Activated effector memory CD4-positive, alpha-beta T cell treated with Interleukin-2 at 50 U/mL for 16 hours (primary cell): ENCODE data around the gene FCN3.
A peak's percentile ranks its signal among the peaks of the same experiment; 100 is the strongest.
"Not testable (repeated sequence)": the region's sequence is repeated elsewhere in the genome, so short reads cannot be mapped to it uniquely, and the experiment has no call there.

ENCODE experiments used
- DNase-seq: peaks from one replicate; pipeline ENCODE4 v3.0.0-alpha.2; 2020

FCN3 gene

DNA sequence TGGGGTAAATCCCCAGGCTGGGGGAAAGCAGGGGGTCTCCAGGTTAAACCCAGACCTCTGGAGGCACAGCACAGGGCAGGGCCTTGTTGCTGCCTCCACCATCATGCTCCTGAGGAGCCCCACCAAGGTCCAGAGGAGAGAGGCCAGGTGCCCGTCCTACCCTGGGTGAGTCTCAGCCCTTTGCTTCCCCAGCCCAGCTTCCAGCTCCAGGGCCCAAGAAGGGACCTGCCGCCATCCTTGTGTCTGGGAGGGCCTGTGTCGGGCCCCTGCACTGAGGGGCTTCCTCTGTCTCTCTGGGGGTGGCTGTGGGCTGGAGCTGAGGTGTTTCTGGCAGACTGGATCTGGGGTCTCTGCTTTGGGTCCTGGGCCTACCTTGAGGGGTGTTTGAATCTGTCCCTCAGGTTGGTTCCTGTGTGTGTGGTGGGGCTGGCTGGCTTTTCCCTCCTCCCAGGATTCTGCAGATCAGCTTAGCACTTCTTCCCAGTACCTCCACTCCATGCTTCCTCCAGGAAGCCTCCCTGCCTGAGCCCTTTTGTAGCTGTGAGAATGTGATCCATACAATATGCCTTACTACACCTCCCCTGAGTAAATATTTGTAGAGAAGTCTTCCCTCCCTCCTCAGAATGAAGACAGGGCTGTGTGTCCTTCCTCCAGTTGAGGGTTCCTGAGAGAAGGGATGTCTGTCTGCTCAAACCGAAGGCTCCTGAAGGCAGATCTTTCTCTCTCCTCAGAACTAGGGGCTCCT is 24.0 kb upstream of the FCN3 start:
- no peak for DNase-seq

DNA sequence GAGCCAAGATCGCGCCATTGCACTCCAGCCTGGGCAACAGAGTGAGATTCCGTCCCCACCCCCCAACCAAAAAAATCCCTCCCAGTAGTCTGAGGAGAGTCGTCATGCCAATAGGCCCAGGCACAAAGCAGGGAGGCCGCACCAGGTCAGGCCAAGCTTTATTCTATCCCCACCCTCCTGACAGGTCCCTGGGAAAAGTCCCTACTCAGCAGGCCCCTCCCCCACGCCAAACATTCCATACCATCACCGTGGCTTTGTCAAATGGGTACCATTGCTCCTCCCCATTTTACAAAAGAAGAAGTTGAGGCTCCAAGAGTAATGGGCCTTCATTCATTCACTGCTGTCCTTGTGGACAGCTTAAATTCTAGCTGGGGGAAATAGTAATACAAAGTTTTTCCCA is 23.1 kb upstream of the FCN3 start:
- no peak for DNase-seq

DNA sequence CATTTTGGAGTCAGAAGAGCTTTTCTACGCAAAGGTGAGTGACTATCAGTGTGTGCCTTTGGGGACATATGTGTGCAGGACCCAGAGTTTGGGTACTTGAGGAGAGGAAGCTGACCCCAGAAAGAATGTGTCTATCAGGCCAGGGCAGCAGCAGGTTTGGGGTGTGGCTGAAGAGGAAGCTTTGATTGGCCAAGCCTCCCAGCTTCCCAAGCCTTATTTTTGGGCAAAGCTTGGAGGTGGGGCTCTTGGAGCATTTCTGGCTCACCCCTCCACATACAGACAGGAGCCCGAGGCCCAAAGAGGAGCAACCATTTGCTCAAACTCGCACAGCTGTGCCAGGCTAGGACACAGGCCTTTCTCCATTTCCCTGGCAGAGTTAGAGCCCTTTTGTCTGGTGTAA is 22.5 kb upstream of the FCN3 start:
- no peak for DNase-seq

DNA sequence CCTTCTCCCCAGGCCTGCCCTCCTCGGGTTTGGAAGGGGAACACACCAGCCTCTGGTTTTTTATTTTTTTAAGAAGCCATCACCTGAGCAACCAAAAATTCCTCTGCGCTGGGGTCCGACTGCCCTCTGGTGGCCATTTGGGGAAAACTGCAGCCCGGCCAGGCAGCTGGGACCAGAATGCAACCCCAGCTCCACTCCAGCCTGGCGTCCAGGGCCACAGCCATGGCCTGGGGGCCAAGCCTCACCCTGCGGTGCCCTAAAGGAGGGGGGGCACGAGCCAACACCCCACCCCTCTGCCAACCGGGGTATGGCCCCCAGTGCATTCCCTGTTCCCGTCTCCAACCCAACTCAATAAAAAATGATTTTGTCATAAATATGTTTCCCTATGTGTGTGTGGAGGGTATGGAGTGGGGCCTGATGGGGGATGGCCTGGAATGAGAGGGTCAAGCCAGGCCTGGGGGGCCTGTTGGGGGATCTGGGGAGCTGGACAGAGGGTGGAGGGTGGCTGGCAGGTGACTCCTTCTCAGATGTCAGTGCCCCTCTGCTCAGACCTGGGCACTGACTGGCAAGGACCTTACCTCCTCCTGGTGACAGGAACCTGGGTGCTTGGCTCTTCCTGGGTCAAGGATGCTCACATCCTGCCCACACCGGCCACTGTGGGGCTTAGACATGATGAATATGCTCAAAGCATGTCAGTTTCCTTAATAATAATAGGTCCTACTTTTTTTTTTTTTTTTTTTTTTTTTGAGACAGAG is 21.0 kb upstream of the FCN3 start:
- DNase-seq = peak; percentile 70

DNA sequence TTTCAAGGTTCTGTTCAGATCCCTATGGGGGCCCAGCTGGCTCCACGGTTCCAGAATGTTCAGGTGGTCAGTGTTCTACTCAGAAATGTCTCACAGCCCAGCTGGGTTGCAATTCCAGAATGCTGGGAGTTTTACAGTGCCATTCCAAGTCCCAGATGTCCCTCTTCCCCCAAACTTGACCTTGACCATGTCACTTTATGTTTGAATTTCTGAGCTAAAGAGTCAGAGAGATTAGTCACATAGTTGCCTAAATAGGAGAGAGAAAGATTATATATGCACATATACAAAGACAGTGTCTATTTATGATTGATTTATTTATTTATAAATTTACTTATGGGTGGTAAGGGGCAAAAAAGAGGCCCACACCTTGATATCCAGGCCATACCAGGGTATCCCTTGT is 20.3 kb upstream of the FCN3 start:
- DNase-seq = no peak

DNA sequence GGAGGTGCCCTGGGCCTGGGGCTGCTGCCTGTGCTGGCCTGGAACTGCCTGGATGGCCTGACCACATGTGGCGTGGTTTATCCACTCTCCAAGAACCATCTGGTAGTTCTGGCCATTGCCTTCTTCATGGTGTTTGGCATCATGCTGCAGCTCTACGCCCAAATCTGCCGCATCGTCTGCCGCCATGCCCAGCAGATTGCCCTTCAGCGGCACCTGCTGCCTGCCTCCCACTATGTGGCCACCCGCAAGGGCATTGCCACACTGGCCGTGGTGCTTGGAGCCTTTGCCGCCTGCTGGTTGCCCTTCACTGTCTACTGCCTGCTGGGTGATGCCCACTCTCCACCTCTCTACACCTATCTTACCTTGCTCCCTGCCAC is 19.6 kb upstream of the FCN3 start:
- DNase-seq = no peak

DNA sequence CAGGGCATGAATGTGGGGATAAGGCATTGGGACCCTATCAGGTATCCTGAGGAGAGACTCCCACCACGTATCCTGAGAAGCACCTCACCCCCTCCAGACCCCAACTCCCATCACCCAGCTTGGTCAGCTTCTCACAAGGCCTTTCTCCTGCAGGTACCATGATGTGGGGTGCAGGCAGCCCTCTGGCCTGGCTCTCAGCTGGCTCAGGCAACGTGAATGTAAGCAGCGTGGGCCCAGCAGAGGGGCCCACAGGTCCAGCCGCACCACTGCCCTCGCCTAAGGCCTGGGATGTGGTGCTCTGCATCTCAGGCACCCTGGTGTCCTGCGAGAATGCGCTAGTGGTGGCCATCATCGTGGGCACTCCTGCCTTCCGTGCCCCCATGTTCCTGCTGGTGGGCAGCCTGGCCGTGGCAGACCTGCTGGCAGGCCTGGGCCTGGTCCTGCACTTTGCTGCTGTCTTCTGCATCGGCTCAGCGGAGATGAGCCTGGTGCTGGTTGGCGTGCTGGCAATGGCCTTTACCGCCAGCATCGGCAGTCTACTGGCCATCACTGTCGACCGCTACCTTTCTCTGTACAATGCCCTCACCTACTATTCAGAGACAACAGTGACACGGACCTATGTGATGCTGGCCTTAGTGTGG is 19.1 kb upstream of the FCN3 start:
- no peak for DNase-seq

DNA sequence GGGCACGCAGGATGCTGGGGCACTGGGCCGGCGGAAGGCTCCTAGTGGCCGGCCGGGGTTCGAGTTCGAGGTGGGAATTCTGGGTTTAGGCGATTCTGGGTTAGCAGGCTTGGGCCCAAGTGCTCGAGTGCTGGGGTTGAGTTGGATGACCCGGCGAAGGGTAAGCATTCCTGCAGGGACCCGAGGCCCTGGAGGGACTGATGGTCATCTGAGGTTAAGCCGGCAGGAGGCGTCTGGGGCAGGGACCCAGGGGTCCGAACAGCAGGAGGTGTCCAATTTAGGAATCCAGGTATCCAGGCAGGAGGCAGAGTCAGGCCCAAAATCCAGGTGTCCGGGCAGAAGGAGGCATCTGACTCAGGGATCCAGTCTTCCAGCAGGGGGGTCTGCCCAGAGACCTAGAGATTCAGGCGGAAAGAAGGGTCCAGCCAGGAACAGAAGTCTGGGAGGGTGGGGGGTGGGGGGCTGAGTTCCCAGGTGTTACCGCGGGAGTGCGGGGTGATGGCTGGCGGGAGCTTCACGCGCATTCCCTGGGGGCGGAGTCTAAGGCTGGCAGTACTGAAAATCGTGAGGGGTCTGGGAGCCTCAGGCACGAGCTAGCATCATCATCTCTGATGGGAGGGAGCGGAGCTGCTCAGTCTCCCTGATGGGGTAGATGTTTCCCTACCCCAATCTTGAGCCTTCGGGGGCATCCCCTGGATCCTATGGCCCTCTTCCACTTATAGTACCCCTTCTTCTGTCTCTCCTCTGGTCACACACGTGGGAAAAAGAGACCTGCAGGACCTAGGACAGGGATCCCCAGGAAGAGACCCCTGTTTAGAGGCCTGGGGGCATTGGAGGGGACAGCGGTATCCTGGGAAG is 18.4 kb upstream of the FCN3 start:
- DNase-seq = no peak

DNA sequence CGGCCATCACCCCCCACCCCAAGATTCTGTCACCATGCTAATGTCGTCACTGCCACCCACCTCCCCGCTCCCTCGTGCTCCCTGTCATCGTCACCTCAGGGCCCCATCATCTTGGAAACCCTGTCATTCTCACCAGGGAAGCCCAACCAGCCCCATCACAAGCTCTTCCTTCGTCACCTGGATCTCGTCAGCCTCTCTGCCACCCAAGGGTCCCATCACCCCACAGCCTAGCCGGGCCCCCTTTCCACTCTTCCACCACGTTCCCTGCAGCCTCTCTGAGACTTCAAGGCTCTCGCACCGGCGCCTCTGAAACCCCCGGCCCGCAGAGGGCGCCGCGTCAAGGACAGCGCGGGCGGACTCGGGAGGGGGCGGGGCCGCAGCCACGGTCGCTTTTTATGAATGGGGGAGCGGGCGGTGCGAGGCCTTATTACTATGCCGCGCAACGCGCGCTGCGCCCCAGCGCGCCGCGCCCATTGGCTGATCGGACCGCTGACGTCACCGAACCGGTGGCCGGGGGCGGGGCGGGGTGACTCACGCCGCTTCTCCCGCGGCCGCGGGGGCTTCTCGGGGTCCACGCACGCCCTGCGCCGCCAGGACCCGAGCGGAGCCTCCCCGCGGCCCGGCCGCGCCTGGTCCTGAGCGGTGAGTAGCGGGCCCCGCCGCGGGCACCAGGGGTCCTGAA is 17.6 kb upstream of the FCN3 start, which contains the start of gene GPR3:
Gene GPR3, plus strand, starts transcription at position 527 of the 682 bp plus-strand sequence. CDS start 1,177 bp downstream, outside the sequence.
- DNase-seq = peak; percentile 89

DNA sequence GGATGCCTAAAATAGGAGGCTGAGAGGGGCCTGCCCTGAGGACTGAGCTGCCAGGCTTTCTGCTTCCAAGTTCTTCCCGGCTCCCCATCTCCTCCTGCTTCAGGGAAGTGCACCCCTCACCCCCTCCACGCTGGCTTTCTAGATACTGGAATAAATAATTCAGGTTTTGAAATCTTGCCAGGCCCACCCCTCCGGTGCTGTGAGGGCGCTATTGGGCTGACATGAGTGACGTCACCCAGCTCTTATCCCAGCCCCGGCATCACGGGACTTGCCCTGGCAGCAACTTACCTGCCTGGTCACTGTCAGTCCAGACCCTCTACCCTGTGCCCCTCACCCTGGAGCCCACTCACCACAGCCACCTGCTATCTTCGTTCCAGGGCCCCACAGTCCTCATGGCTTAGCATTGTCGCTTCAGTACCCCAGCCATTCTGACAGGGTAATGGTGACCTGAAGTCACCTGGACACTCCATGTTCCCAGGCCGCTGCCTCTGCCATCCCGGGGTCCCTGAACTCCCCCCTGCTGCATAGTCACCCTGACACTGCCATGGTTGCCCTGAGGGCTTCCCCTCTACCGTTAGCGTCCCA is 17.0 kb upstream of the FCN3 start:
- DNase-seq = no peak

DNA sequence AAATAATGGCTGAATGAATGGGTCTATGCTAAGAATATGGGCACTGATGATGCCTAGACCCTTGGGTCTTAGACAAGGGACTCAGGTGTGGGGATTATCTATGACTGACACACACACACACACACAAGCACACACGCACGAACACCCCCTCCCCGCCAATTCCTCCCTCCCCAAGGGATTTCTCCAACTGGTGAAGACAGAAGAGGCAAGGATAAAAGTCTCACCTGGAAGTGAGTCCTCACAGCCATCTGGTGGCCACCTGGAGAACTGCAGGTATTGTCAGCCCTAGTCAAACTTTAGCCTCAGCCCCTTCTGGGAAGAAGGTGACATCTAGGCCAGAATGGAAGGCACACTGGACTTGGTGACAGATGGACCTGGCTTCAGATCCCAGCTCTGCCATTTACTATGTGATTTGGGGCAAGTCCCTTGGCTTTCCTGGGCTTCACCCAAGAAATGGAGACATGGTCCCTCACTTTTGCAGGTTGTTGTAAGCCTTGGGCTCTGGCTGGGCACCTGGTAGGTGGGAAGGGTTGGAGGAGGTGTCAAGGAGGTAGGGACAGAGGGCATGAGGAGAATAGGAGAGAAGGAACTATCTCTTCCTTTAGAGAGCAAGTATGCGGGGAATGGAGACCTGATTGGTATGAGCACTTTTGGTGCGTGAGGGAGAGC is 13.8 kb upstream of the FCN3 start:
- DNase-seq = peak; percentile 57

DNA sequence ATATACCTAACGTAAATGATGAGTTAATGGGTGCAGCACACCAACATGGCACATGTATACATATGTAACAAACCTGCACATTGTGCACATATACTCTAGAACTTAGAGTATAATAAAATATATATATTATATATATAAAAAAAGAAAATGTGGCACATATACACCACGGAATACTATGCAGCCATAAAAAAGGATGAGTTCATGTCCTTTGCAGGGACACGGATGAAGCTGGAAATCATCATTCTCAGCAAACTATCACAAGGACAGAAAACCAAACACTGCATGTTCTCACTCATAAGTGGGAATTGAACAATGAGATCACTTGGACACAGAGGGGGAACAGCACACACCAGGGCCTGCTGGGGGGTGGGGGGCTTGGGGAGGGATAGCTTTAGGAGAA is 10.2 kb upstream of the FCN3 start:
- not testable (repeated sequence) for DNase-seq

DNA sequence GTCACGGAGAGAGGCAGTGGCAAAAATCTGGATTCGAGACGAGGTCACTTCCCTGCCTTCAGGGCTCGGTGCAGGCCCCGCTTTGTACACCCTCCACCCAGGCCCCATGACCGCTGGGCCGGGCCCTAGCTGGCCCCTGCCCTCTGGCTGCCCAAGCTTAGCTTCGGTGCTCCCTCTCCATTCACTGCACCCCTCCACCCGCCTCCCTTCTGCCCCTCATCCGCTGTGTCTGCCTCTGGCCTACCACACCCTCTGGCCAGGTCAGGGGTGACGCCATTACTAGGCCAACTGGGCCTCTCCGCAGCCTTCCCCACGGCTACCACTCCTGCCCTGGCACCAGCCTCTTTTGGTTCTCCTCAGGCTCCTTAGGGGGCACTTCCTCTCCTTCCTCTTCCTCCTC is 9.0 kb upstream of the FCN3 start:
- no peak for DNase-seq

DNA sequence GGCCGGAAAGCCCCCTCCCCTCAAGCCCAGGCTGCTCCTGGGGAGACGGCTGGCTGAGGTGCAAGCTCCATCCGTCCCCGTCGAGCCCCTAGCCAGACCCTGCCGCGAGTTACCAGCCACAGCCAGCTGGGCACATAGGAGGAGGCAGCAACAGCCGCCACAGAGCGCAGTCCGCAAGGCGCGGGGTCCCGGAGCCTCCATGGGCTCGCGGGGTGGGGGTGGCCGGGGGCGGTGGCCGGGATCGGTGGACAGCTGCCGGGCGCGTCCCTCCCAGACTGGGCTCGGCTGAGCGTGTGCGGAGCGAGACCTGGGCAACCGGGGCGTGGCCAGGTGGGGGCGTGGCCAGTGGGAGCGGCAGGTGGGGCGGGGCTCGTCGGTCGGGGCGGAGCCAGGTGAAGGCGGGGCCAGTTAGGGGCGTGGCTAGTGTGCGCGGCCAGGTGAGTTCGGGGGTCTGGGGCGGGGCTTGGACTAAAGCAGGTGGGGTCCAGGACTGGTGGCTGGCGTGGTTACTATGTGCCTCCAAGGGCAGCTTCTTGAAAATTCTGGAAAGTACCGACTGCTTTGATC is 8.5 kb upstream of the FCN3 start, which contains the start of gene CD164L2:
Gene CD164L2, minus strand, starts transcription at position 295 of the 567 bp plus-strand sequence. Its CDS starts 94 bp downstream, at position 201.
- peak; percentile 35 for DNase-seq

DNA sequence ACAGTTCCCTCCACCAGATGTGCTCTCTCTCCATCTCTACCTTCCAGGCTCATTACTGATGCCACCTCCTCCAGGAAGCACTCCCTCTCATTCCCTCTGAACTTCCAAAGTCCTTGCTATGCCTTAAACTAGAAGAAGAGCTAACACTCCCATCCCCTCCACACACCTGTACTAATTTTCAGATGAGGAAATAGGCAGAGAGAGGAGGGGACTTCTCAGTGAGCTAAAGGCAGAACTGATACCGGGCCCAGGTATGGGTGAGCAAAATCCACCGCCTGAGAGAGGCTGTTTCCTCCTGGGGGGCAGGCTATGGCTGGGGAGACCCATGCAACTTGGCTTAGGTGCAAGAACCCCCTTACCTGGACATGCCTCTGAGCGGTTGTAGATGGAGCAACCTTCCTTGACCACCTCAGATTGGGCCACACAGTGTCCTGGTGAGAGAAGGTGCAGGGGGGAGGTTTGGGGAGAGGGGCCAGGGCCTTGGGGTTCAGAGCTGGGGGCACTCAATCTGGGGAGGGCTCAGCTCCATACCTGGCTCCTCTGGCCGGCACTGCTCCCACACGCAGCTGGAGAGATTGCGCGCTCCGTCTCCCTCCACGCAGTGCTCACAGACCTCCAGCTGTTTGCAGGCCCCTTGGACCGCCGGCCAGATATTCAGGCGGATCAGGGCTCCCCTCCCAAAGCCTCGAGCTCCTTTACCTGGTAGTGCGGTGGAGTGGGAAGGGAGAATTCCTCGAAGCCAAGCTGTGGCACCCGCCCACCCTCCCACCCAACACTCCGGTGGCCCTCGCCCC is 7.5 kb upstream of the FCN3 start:
- no peak for DNase-seq

DNA sequence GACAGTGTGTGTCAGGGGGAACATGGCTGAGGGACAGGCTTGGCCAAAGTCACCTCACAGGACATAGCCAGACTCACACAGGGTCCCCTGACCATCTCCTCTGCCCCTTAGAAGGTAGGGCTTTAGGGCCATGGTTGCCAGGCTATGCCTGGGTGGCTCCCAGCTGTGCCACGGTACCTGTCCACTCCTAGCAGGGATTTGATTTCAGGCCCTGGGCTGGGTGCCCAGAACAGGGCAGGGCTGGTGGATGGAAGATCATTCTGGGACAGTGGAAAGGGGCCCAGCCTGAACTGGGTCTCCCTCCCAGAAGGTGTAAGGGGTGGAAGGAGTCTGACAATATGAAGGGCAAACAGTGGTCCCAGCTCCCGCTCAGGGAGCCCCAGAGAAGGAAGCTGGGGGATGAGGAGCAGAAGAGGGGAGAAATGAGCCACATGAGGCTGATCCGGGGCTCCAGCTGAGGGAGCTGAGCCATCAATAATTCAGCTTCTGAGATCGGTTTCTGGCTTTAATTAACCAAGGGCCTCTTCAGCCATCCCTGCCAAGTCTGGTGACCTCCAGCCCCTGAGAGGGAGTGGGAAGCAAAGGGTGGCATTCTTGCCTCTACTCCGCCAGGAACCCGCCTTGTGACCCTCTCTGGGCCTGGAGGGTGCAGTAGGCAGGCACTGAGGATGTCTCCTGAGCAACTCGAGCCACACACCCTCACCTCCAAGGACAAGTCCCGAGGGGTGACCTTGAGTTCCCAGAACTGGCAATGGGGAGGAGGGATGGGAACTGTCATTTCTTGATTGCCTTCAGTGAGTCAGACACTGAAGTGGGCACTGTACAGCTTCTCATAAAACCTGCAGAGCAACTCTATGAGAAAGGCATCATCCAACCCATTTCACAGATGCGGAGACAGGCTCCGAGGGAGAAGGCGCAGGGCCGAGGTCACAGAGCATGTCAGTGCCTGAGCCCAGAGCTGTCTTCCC is 6.4 kb upstream of the FCN3 start:
- no peak for DNase-seq

DNA sequence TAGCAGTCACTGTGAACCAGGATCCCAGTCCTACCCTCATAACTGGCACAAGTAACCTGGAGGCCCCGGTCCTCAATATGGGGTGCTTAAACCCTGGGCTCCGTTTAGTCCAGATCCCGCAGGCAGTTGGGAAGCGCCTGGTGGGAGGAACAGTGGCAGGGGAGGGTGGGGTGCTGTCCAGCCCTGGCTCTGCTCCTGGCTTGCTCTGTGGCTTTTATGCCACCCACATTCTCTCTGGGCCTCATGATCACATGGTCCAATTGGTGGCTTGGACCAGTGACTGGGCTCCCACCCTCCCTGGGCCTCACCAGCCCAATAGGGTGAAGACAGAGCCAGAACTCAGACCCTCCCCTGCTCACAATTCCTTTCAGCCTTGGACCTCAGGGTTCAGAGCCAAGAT is 5.6 kb upstream of the FCN3 start:
- no peak for DNase-seq

DNA sequence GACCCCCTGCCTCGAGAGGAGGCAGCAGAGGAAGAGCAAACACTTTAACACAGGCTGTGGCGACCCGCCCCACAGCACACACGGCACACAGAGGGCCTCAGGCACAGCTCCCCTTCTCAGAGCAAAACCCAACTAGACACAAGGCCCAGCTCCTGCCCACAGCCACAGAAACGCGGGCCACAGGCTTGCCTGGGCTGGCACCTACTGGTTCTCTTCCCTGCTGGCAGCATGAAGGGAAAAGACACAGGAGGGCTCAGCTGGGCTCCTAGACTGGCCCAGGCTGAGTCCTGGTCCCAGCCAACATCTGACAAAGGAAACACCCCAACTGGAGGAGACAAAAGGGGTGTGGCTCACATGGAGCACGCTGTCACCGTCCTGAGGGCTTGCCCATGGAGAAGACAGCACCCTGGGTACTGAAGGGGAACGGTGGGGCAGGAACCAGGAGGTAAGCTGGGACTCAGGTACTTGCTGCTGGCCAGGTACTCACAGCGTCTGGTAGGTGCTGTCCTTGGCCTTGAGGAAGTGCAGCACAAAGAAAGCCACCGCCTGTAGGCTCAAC is 5.0 kb upstream of the FCN3 start:
- DNase-seq = no peak
